ENCODE data around the gene VAV2.

Gene VAV2

GRCh38 chr9:133848471-133849109, 143.5 kb downstream of the VAV2 start:
- no peak for DNase-seq

GRCh38 chr9:133846483-133847090, 145.5 kb downstream of the VAV2 start:
- DNase-seq, result no peak

- peak; percentile 34 for DNase-seq
Measured at GRCh38 chr9:133845440-133845839, 146.7 kb downstream of the VAV2 start.

GRCh38 chr9:133844881-133845410, 147.2 kb downstream of the VAV2 start:
- DNase-seq, result peak; percentile 27

- peak; percentile 94 for DNase-seq
Measured at GRCh38 chr9:133844398-133844784, 147.7 kb downstream of the VAV2 start.

GRCh38 chr9:133843751-133844397, 148.2 kb downstream of the VAV2 start:
- peak; percentile 80 for DNase-seq

- DNase-seq, result no peak
Measured at GRCh38 chr9:133843250-133843649, 148.9 kb downstream of the VAV2 start.

GRCh38 chr9:133842721-133843227, 149.3 kb downstream of the VAV2 start:
- peak; percentile 89 for DNase-seq

- peak; percentile 58 for DNase-seq
Measured at GRCh38 chr9:133842174-133842573, 149.9 kb downstream of the VAV2 start.

GRCh38 chr9:133841167-133841812, 150.8 kb downstream of the VAV2 start:
- DNase-seq, result no peak

- DNase-seq, result no peak
Measured at GRCh38 chr9:133839822-133840329, 152.2 kb downstream of the VAV2 start.

GRCh38 chr9:133838859-133839507, 153.1 kb downstream of the VAV2 start:
- DNase-seq, result no peak

GRCh38 chr9:133837627-133838597, 154.2 kb downstream of the VAV2 start:
- no peak for DNase-seq

- no peak for DNase-seq
Measured at GRCh38 chr9:133836818-133837217, 155.3 kb downstream of the VAV2 start.

GRCh38 chr9:133836001-133836758, 155.9 kb downstream of the VAV2 start:
- no peak for DNase-seq

- peak; percentile 58 for DNase-seq
Measured at GRCh38 chr9:133835262-133835901, 156.7 kb downstream of the VAV2 start.

- no peak for DNase-seq
Measured at GRCh38 chr9:133834080-133834976, 157.8 kb downstream of the VAV2 start.

GRCh38 chr9:133833388-133834025, 158.6 kb downstream of the VAV2 start:
- DNase-seq, result no peak
